GM21381 (cell line): ENCODE data around the gene ZNF189.

Experiments used
- ATAC-seq: cut with Tn5 transposase; IDR thresholded peaks from one replicate; pipeline ENCODE4 v1.9.1; 2021; ENCODE audit warnings: mild to moderate bottlenecking, moderate library complexity; ENCODE audit not compliant: unreplicated experiment

Gene ZNF189

DNA sequence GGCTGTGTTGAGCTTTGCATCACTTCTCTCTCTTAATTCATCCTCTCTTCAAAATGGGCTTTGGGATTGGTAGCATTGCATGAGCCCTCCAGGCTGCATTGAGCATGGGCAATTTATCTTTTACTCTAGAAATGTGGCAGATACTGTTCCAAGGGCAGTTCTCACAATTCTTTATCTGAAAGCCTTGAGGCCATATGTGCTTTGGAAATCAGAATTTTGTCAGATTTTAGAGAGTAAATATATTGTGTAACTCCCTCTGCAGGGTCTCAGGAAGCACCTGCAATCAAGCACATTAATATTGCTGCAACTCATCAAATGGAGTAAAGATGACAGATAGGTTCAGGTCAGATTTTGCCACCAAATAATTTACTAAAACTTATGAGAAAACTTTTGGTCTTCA is 19.3 kb downstream of the ZNF189 start:
- ATAC-seq, result no peak

DNA sequence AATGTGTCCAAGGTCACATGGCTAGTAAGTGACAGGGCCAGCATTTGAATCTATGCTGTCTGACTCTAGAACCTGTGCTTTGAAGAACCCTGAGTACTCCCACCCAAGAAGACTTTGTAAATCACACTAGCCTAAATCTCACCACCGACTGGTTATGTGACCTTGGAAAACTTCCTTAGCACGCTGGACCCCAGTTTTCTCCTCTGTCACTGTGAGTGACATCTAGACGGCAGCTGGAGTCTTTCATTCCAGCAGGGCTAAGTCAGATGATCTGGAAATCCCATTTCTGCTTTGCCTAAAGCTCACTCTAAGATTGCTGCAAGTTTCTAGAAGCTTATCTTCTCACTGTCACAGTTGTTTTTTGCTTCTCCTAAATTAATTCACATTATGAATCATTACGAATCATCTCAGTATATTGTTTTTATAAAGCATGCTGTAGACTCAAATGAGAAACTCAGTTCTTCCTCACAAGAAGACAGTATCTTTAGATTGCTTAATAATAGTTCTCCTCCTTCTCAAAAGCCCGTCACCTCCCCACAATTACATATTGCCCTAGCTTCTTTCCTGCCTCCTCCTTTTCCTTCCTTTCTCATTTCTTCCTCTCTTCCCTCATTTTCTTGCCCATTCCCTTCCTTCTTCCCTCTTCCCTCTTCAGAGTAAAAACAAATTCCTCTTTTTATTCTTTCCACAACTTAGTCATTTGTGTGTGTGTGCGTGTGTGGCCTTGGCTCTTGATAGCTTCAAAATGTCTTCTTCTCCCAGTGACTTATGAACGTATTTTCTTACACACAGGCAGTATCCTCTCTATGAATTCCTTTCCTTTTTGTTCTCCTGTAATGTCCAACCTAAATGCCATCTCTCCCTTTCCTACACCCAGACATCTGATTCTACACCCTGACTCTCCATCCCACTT is 20.1 kb downstream of the ZNF189 start:
- ATAC-seq, result no peak

GRCh38 chr9:101419863-101420262 is 21.2 kb downstream of the ZNF189 start:
- ATAC-seq, result no peak

- ATAC-seq, result no peak
Observed at GRCh38 chr9:101421653-101422065, 23.0 kb downstream of the ZNF189 start.

- ATAC-seq, result no peak
Observed at GRCh38 chr9:101427358-101427757, 28.7 kb downstream of the ZNF189 start.

- ATAC-seq, result no peak
Observed at GRCh38 chr9:101427957-101428655, 29.5 kb downstream of the ZNF189 start.

GRCh38 chr9:101428909-101429308 is 30.3 kb downstream of the ZNF189 start:
- no peak for ATAC-seq

- ATAC-seq, result no peak
Observed at GRCh38 chr9:101429736-101430135, 31.1 kb downstream of the ZNF189 start.

DNA sequence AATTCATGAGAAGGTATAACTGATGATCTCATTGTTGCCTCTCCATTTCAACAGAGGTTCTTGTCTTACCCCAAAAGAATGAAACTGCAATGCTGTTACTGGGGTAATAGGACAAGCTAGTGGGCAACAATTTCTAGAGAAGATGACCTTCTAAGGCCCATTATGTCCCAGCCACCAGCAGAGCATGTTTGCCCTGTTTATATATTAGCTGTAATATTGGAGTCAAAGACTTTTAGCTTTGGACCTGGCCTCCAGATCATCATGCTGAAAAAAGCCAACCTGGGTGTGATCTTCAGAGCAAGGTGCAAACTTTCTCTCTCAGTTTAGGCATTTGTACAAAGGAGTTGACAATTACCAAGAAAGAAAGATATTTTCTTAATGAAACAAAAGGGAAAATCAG is 33.5 kb downstream of the ZNF189 start:
- no peak for ATAC-seq

DNA sequence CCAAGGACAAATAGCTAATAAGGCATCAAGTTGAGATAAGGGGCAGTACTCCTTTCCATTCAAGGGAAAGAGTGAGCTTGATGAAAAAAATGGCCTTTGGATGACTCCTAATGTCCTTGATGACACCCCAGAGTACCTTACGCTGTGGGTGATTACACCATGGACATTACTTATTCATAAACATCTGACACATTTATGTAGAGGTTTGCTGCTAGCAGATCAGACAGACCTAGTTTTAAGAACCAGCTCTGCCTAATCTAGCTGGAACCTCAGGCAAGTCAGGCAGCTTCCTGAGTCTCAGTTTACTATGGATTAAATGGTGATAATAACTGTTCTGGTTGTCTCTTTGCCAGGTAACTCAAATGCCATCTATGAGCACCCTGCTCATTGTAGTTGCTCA is 34.1 kb downstream of the ZNF189 start:
- no peak for ATAC-seq

DNA sequence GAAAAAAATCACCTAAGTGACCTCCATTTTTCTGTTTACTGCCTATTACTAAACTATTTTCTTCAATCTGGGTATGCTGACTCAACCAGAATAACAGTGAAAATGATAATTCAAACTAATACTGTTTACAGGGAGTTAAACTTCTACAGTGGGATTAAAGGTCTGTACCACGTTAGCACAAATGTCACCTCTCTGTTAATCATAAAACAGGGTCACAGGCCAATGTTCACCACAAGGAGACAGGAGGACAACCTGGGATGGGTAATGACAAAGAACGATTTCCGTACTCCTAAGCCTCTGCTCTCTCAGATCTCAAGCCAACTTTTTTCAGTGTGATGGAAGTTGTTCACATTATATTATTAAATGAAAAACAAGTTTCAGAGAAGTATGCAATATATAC is 34.6 kb downstream of the ZNF189 start:
- ATAC-seq, result no peak

DNA sequence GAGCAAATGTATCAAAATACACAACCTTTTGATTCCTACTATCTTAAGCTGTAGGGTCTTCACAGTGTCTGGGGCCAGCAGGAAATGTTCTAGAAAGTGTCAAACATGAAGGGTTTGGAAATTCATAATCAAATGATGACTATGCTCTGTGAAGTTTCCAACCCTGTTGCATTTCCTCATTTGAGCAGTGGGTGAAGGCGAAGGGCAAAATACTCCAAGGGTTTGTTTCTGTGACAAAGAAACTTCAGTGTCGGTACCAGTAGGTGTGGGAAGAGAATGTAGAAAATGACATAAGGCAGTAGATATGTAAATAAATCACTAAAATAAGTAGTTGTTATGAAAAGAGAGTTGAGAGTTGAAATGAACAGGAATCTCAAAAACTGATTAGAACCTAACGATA is 36.3 kb downstream of the ZNF189 start:
- ATAC-seq, result no peak

- ATAC-seq, result no peak
Observed at GRCh38 chr9:101435601-101436079, 37.0 kb downstream of the ZNF189 start, which contains the start of gene ALDOB. Gene ALDOB (minus strand): TSS chr9:101435774. CDS start chr9:101430887, 4,887 bp downstream.

- no peak for ATAC-seq
Observed at GRCh38 chr9:101437806-101438232, 39.2 kb downstream of the ZNF189 start.

DNA sequence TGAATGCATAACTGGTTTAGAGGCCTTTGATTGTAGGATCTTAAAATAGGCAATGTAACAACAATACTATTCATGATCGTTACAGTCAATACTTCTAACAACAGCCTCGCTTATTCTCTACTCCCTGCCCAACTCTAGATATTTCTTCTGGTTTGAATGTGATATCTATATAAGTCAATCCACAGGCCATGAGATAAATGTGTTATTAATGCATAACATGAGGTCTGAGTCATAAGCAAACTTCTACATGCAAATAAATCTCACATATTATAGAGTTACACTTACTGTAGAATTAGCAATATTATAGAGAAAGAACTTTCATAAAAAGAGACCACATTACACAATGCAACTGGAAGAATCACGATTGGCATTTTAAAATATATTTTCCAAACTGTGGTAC is 39.9 kb downstream of the ZNF189 start:
- ATAC-seq, result no peak

DNA sequence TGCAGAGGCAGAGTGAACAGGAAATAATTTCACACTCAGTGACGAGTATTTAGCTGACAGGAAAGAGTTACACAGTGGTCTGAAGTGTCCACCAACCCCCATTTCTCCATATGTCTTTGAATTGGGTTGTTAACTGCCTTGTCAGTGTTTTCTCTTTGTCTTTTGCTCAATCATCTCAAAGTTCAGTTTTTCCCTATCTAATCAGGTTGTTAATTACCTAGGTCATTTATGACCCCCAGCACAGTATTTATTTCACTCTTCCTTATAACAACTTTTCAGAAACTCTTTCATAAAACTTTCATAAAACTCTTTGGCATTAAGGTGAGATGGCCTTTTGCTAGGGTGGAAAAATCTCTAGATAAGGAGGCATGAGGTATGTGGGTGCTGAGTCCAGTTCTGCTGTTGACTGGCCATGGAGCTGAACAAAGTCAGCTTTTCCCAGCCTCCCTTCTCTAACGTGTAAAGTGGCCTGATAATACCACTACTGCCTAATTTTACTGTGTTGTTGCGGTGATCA is 42.1 kb downstream of the ZNF189 start:
- no peak for ATAC-seq

DNA sequence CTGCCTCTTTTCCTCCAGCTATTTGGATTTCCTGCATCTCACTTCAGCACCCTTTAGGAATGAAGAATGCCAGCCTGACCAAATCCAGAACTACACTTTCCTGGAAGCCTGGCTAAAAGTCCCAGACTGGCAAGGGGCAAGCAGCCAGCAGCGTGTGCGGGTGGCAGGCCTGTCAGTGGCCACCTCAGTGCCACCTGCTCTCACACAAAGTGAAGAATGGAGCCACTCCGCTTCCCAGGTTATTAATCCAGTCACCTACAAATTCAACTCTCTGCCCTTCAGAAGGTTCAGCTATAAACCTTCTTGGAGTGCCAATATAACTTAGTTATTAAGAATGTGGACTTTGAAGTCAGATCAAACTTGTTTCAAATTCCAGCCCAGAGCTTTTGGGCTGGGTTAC is 43.7 kb downstream of the ZNF189 start:
- ATAC-seq, result no peak

GRCh38 chr9:101442736-101443135 is 44.1 kb downstream of the ZNF189 start:
- ATAC-seq, result no peak

GRCh38 chr9:101443364-101443771 is 44.7 kb downstream of the ZNF189 start:
- no peak for ATAC-seq

GRCh38 chr9:101445353-101446029 is 46.8 kb downstream of the ZNF189 start:
- ATAC-seq, result no peak

DNA sequence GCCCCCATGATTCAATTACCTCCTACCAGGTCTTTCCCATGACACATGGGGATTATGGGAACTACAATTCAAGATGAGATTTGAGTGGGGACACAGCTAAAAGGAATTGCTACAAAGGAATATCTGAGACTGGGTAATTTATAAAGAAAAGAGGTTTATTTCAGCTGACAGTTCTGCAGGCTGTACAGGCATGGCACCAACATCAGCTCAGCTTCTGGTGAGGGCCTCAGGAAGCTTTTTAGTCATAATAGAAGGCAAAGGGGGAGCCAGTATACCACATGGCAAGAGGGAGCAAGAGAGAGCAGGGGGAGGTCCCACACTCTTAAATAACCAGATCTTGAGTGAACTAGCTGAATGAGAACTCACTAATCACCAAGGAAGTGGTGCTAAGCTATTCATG is 48.1 kb downstream of the ZNF189 start:
- no peak for ATAC-seq
